ENCODE measurements around the gene CYP8B1. TPM values are rescaled to one million over a fixed set of nuclear protein-coding genes. Genes with fewer than 3 reads are reported as not detected.

Gene CYP8B1
- polyA plus RNA-seq, 1 donor, result 0.75 TPM

DNA sequence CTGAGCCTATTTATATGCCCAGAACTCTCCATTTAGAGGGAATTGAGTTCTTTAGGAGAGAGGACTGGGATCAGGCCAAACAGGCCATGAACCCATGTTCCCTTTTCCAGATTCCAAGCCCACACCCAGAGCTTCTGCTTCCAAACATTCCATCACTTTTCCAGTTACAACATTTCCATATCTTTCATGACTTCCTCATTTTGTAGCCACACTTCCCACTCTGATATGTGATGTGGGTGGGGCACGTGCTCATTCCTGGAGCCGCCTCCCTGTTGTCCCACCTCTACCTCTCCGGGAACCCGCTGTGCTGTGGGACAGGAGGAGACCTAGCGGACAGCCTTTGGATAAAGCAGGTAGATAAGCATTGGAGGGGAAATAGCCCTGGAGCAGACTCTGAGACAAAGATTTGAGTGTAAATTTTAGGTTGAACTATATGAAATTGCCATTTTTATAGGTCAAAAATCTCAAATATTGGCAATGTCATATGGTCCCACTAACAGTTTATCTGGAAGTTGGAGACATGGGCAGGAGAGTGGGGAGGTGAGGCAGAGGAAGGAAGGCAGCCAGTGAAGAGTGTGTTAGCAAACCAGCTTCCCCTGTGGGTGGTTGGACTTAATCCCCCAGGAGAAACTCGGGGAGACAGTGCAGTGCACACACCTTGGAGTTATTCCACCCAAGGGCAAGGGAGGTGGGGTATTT is 31.8 kb downstream of the CYP8B1 start:
- H3K27me3 ChIP-seq (ENCODE audit: control insufficient read depth, insufficient read depth, low read length), result no peaks in the 10 kb centered on the region
- no CpG with 5 or more reads among the region's 6 CpGs for WGBS (ENCODE audit: insufficient coverage, low lambda C conversion rate)
- H3K4me3 ChIP-seq (ENCODE audit: low read length), result no peak overlapping the region
- DNase-seq, result peak in 1 of 2 donors; percentile 11
- H3K27ac ChIP-seq (ENCODE audit: low read length), result no peak overlapping the region
- no peaks in the 10 kb centered on the region for H3K9me3 ChIP-seq (ENCODE audit: control insufficient read depth, low read depth, low read length)
- no peaks in the 10 kb centered on the region for H3K36me3 ChIP-seq (ENCODE audit: control insufficient read depth, insufficient read depth, low read length)
- no peaks in the 10 kb centered on the region for H3K4me1 ChIP-seq (ENCODE audit: control insufficient read depth, insufficient read depth, low read length)

DNA sequence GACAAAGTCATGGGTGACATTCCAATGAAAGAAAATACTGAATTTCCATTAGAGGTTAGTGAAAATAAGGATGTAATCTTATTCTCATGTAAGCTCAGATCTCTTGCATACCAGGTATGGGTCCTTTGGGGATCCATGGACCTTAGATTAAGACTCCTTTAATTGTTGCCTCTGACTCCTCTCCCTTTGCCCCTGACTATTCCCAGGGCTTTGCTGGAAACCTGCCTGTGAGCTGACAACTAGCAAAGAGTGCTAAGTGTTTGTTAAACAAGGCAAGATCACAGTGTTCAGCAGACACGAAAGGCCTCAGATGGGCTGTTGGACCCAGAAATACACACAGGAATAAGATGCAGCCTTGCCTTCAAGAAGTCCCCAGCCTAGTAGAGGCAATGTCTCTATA is 34.3 kb downstream of the CYP8B1 start:
- no CpG with 5 or more reads among the region's 1 CpG for WGBS (ENCODE audit: insufficient coverage, low lambda C conversion rate)
- no peak overlapping the region for H3K27ac ChIP-seq (ENCODE audit: low read length)

DNA sequence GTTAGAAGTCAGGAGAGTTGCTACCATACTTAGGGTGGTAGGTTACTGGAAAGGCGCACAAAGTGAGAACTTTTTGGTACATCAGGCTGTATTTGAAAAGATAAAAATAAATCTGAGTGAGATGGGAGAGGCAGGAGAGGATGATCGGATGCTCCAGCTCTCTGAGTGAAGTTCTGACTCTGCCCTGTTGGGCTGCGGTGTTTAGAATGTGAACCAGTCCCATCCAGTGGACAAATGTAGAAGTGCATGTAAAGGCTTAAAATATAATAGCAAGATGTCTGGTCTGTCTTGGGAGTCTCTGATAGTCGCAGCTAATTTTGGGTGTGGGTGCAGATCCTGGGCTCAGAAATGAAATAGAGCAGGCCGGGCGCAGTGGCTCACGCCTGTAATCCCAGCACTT is 36.1 kb downstream of the CYP8B1 start:
- whole genome bisulfite sequencing (ENCODE audit: insufficient coverage, low lambda C conversion rate), result 80% methylated on average over 1 of the region's 7 CpGs
- peak in 1 of 2 donors; percentile 46 for DNase-seq
- Histone ChIP-seq H3K4me1 (ENCODE audit: control insufficient read depth, insufficient read depth, low read length) (no peaks in the 10 kb centered on the region), H3K36me3 (ENCODE audit: control insufficient read depth, insufficient read depth, low read length) (no peaks in the 10 kb centered on the region), H3K27ac (ENCODE audit: low read length) (no peak overlapping the region), H3K27me3 (ENCODE audit: control insufficient read depth, insufficient read depth, low read length) (no peaks in the 10 kb centered on the region), H3K4me3 (ENCODE audit: low read length) (no peak overlapping the region), H3K9me3 (ENCODE audit: control insufficient read depth, low read depth, low read length) (no peaks in the 10 kb centered on the region)

More for the DNA sequence above, 34.3 kb downstream of the CYP8B1 start:
- DNase-seq, result no peak
- Histone ChIP-seq H3K27me3 (ENCODE audit: control insufficient read depth, insufficient read depth, low read length) (no peaks in the 10 kb centered on the region), H3K4me3 (ENCODE audit: low read length) (no peak overlapping the region), H3K9me3 (ENCODE audit: control insufficient read depth, low read depth, low read length) (no peaks in the 10 kb centered on the region), H3K36me3 (ENCODE audit: control insufficient read depth, insufficient read depth, low read length) (no peaks in the 10 kb centered on the region), H3K4me1 (ENCODE audit: control insufficient read depth, insufficient read depth, low read length) (no peaks in the 10 kb centered on the region)

DNA sequence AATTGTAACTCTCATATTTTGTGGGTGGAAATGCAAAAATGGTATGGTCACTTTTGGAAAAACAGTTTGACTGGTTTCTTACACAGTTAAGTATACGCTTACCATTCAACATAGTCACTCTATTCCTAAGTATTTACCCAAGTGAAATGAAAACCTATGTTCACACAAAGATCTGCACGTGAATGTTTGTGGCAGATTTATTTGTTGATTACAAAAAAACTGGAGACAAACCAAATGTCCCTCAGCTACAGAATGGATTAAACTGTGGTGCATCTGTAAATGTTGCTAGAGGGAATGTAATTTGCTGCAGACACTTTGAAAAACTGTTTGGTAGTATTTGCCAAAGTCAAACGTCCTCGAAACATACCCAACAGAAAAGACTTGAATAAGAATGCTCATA is 37.1 kb downstream of the CYP8B1 start:
- Histone ChIP-seq H3K36me3 (ENCODE audit: control insufficient read depth, insufficient read depth, low read length) (no peaks in the 10 kb centered on the region), H3K4me1 (ENCODE audit: control insufficient read depth, insufficient read depth, low read length) (no peaks in the 10 kb centered on the region), H3K27me3 (ENCODE audit: control insufficient read depth, insufficient read depth, low read length) (no peaks in the 10 kb centered on the region), H3K27ac (ENCODE audit: low read length) (no peak overlapping the region), H3K9me3 (ENCODE audit: control insufficient read depth, low read depth, low read length) (no peaks in the 10 kb centered on the region), H3K4me3 (ENCODE audit: low read length) (no peak overlapping the region)
- DNase-seq, result no peak
- 80% methylated on average over 1 of the region's 4 CpGs for WGBS (ENCODE audit: insufficient coverage, low lambda C conversion rate)

DNA sequence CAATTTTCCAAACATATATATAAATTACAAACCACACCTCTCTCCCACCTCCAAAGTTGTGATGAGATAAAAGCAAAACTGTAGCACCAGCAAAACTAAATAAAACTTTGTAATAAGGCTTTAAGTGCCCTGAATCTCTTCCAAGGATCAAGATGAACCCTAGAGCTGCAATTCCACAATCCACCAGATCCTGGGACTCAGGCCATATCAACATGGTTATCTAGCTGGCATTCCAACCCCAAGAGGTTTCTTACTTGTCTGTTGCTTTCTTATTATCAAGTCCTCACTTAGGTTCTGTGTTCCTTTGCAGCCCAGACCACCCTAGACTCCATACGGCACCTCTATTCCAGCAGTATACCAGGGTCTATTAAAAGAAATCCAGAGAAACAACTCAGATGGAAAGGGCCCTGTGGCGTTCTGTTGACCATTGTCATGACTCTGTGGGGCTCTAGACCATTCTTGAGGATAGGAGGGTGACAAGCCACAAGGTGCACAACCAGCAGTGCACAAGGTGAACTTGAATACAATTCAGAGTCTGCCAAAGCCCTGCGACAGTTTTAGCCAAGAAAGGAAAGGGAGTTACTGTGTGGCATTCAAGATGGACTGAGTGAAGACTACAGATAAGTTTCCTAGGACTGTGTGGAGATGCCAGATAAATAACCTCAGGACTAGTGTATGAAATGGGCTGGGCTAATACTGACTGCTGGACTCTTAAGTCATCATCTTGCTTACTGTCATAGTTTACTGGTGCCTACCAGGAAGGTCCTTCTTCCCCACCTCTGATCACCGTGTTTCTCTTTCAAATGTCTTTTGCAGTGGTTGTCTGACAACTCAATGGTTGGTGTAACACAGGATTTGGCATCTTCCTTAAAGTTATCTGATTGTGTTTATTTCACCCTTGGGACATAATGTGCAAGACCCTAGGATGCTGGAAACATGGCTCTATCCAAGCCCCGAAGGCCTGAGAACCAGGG is 39.2 kb downstream of the CYP8B1 start:
- H3K4me1 ChIP-seq (ENCODE audit: control insufficient read depth, insufficient read depth, low read length), result no peaks in the 10 kb centered on the region
- no peak for DNase-seq
- no peak overlapping the region for H3K27ac ChIP-seq (ENCODE audit: low read length)
- no peaks in the 10 kb centered on the region for H3K27me3 ChIP-seq (ENCODE audit: control insufficient read depth, insufficient read depth, low read length)
- no peaks in the 10 kb centered on the region for H3K36me3 ChIP-seq (ENCODE audit: control insufficient read depth, insufficient read depth, low read length)
- no peaks in the 10 kb centered on the region for H3K9me3 ChIP-seq (ENCODE audit: control insufficient read depth, low read depth, low read length)
- H3K4me3 ChIP-seq (ENCODE audit: low read length), result no peak overlapping the region
- 100% methylated on average over 1 of the region's 5 CpGs for WGBS (ENCODE audit: insufficient coverage, low lambda C conversion rate)

DNA sequence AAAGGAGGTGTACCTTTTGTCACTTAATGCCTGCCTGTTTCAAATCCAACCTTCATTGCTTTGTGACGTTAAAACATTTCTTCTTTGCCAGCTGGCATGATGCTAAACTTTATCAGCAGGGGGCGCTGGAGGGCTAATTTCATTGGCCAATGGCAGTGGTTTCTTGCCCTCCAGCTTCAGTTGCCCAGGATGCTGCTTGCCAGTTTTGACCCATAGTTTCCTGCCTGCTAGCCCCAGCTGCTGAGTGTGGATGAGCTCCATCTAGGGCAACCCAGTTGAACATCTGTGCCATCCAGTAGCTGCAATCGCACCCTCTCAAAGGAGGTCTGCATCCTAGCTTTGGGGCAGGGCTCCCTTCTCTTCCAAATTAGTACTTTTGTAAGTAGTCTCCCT is 44.4 kb downstream of the CYP8B1 start:
- WGBS (ENCODE audit: insufficient coverage, low lambda C conversion rate), result no CpG with 5 or more reads among the region's 3 CpGs
- DNase-seq, result peak in 1 of 2 donors; percentile 45
- H3K27ac ChIP-seq (ENCODE audit: low read length), result no peak overlapping the region
- no peaks in the 10 kb centered on the region for H3K27me3 ChIP-seq (ENCODE audit: control insufficient read depth, insufficient read depth, low read length)
- H3K4me1 ChIP-seq (ENCODE audit: control insufficient read depth, insufficient read depth, low read length), result peaks cover 9% of the 10 kb centered on the region
- no peaks in the 10 kb centered on the region for H3K9me3 ChIP-seq (ENCODE audit: control insufficient read depth, low read depth, low read length)
- H3K36me3 ChIP-seq (ENCODE audit: control insufficient read depth, insufficient read depth, low read length), result no peaks in the 10 kb centered on the region
- H3K4me3 ChIP-seq (ENCODE audit: low read length), result no peak overlapping the region

DNA sequence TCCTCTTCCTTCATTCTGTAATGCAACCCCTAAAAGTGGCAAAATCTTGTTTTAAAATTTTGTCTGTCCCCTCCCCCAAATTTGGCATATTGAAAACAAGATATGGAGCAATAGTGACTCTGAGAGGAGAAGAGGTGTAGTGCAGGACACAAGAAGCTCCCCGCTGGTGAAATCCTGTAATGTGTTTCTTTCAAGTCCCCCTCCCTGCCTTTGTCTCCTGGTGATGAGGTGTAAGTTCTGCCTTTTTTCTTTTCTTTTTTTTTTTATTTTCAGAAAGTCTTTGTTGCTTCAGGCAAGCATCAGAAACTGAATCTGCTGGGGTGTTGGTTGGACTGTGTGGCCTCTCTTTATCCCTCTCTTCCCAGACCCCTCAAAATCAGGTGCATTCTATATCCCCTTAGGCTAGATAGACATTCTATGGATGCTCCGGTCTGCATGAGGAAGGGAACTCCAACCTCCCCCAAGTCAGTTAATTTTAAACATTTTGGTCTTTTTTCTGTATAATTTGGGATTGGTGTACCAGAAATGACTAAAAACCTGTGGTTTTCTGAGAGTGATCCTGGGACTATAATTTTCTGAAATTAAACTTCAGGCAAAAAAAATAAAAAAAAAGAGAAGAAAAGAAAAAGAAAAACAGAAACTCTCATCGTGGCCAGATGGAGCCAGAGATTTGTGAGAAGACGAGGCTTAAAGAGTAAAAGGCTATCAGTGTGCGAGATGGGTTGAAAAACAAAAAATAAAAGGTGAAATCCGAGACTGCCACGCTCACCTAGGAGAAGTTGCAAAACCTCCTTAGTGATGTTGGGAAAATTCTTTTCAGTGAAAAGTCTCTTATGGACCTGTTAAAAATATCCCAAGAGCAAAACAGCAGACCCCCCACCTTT is 45.0 kb downstream of the CYP8B1 start:
- Histone ChIP-seq H3K27ac (ENCODE audit: low read length) (no peak overlapping the region), H3K9me3 (ENCODE audit: control insufficient read depth, low read depth, low read length) (no peaks in the 10 kb centered on the region)
- DNase-seq, result no peak

DNA sequence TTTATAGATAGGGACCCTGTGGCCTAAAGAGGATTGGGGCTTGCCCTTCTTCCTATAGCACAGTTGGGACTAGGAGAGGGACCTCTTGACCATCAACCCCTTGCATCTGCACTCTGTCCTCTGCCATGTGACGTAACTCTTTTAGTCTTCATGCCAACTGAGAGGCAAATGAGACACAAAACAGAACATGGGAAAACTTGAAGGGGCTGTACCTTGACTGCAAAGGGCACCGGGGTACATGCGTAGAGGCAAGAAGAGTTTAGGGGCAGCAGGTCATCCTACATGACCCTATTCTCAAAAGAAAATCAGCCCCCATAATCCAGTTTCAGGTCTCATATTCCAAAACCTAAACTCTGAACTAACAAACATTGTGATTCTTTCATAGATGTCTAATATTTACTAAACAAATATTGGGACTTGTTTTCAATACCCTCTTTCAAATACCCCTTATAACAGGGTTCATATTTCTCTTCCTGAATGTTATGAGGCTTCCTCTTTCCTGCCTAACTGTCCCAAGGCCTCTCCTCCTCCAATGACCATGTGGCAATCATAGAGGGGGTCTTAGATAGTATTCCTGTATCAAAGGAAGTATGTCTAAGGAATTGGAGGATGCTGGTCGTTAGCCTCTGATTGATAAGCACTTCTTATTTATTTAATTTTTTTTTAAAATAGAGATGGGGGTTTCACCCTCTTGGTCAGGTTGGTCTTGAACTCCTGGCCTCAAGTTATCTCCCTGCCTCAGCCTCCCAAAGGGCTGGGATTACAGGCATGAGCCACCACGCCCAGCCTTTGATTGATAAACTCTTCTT is 45.8 kb downstream of the CYP8B1 start:
- Histone ChIP-seq H3K4me3 (ENCODE audit: low read length) (no peak overlapping the region), H3K27me3 (ENCODE audit: control insufficient read depth, insufficient read depth, low read length) (no peaks in the 10 kb centered on the region), H3K9me3 (ENCODE audit: control insufficient read depth, low read depth, low read length) (no peaks in the 10 kb centered on the region), H3K36me3 (ENCODE audit: control insufficient read depth, insufficient read depth, low read length) (no peaks in the 10 kb centered on the region), H3K27ac (ENCODE audit: low read length) (no peak overlapping the region), H3K4me1 (ENCODE audit: control insufficient read depth, insufficient read depth, low read length) (peaks cover 9% of the 10 kb centered on the region)
- WGBS (ENCODE audit: insufficient coverage, low lambda C conversion rate), result 60% methylated on average over 1 of the region's 5 CpGs
- DNase-seq, result no peak

More for the DNA sequence above, 45.0 kb downstream of the CYP8B1 start:
- Histone ChIP-seq H3K27me3 (ENCODE audit: control insufficient read depth, insufficient read depth, low read length) (no peaks in the 10 kb centered on the region), H3K4me1 (ENCODE audit: control insufficient read depth, insufficient read depth, low read length) (peaks cover 9% of the 10 kb centered on the region), H3K36me3 (ENCODE audit: control insufficient read depth, insufficient read depth, low read length) (no peaks in the 10 kb centered on the region), H3K4me3 (ENCODE audit: low read length) (no peak overlapping the region)
- WGBS (ENCODE audit: insufficient coverage, low lambda C conversion rate), result 3% methylated on average over 4 of the region's 7 CpGs

DNA sequence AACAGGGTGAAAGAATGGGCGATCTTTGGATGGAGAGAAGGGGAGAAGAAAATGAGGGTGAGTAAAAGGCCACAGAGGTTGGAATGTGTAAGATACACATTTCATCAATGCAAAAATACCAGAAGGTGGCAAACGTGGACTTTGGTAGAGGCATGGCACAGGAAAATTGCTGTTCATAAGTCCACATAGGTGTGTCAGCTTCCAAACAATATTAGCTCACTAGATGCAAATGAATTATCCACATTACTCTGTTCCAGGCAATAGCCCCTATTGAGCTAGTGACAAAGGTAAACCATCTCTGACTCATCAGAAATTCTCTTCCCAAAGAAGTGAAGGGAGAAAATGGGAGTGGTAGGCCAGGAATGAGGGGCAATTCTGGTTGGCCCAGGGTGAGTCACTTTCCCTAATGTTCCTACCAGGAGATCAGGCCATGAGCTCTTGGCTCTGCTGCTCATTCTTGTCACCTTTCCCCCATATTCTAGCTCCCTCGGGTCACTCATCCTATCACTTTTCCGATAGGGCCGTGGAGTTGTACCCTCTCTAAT is 46.5 kb downstream of the CYP8B1 start:
- Histone ChIP-seq H3K27ac (ENCODE audit: low read length) (no peak overlapping the region), H3K9me3 (ENCODE audit: control insufficient read depth, low read depth, low read length) (no peaks in the 10 kb centered on the region), H3K4me3 (ENCODE audit: low read length) (no peak overlapping the region), H3K36me3 (ENCODE audit: control insufficient read depth, insufficient read depth, low read length) (no peaks in the 10 kb centered on the region), H3K27me3 (ENCODE audit: control insufficient read depth, insufficient read depth, low read length) (no peaks in the 10 kb centered on the region), H3K4me1 (ENCODE audit: control insufficient read depth, insufficient read depth, low read length) (peaks cover 9% of the 10 kb centered on the region)
- WGBS (ENCODE audit: insufficient coverage, low lambda C conversion rate), result 89% methylated on average over 1 of the region's 5 CpGs
- peak in 1 of 2 donors; percentile 42 for DNase-seq
